ENCODE results near the gene NOTO.

- TF ChIP-seq POLR2AphosphoS5 (IDR thresholded peaks at IDR 0.05) (no peak), TAF1 (IDR thresholded peaks at IDR 0.05; ENCODE audit: low read depth) (no peak), REST (IDR thresholded peaks at IDR 0.05; ENCODE audit: borderline replicate concordance) (no peak), EP300 (conservative IDR thresholded peaks at IDR 0.05; ENCODE audit: poor library complexity, severe bottlenecking) (no peak), MXI1 (conservative IDR thresholded peaks at IDR 0.05; ENCODE audit: poor library complexity, severe bottlenecking) (no peak), RAD21 (conservative IDR thresholded peaks at IDR 0.05) (no peak), SMC3 (conservative IDR thresholded peaks at IDR 0.05; ENCODE audit: poor library complexity) (no peak), EZH2 (IDR thresholded peaks at IDR 0.05; ENCODE audit: borderline replicate concordance, insufficient read depth, low read length, poor library complexity, severe bottlenecking) (no peak)
- TF ChIP-seq, protein P1, sequence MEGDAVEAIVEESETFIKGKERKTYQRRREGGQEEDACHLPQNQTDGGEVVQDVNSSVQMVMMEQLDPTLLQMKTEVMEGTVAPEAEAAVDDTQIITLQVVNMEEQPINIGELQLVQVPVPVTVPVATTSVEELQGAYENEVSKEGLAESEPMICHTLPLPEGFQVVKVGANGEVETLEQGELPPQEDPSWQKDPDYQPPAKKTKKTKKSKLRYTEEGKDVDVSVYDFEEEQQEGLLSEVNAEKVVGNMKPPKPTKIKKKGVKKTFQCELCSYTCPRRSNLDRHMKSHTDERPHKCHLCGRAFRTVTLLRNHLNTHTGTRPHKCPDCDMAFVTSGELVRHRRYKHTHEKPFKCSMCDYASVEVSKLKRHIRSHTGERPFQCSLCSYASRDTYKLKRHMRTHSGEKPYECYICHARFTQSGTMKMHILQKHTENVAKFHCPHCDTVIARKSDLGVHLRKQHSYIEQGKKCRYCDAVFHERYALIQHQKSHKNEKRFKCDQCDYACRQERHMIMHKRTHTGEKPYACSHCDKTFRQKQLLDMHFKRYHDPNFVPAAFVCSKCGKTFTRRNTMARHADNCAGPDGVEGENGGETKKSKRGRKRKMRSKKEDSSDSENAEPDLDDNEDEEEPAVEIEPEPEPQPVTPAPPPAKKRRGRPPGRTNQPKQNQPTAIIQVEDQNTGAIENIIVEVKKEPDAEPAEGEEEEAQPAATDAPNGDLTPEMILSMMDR (IDR thresholded peaks at IDR 0.05; ENCODE audit: poor library complexity, severe bottlenecking): no peak
These were observed 56.5 kb downstream of the NOTO start for GRCh38 chr2:73258913-73259215.
